IMR-90 (cell line): Measurements from ENCODE around the gene NFIX. TPM values are rescaled to one million over a fixed set of nuclear protein-coding genes. Genes with fewer than 3 reads are reported as not detected.

Experiments
- ATAC-seq: fragments of 200-7000 bp; cut with Tn5 transposase; 2 replicates; pipeline ENCODE4 v1.9.1; 2020; ENCODE audit warnings: low read depth, mild to moderate bottlenecking, moderate library complexity
- BruUV-seq: library from RNA; stranded (reverse); fragments of 400-500 nt; replicated peaks from 2 replicates; lab custom pipeline; 2021; lab: Mats Ljungman, UMichigan
- CTCF ChIA-PET: fragments of 300-600 bp; formaldehyde crosslinking; extraction: SDS; loops from one replicate; lab custom pipeline; 2021; ENCODE audit warnings: antibody characterized with exemption; lab: Yijun Ruan, JAX
- POLR2A ChIA-PET: fragments of 300-600 bp; sonication (Branson Sonifier 250); formaldehyde crosslinking; loops from one replicate; lab custom pipeline; 2022; ENCODE audit warnings: antibody characterized with exemption; ENCODE audit not compliant: unreplicated experiment; lab: Charles Lee
- DNase-seq: peaks from one replicate; pipeline ENCODE4 v3.0.0; 2013
- H2AFZ ChIP-seq: replicated peaks from 2 replicates; pipeline ENCODE3; 2013; ENCODE audit warnings: low read length, mild to moderate bottlenecking; ENCODE audit not compliant: poor library complexity
- H2AK5ac ChIP-seq: 2 replicates; pipeline ENCODE4 v1.6.1; 2013; ENCODE audit warnings: low read depth, low read length, inconsistent platforms
- H2AK9ac ChIP-seq: replicated peaks from 2 replicates; pipeline ENCODE3; 2013; ENCODE audit warnings: mild to moderate bottlenecking, low read depth, low read length, moderate library complexity; ENCODE audit not compliant: poor library complexity
- H2BK120ac ChIP-seq: 2 replicates; pipeline ENCODE4 v1.6.1; 2013; ENCODE audit warnings: low read depth, low read length, inconsistent platforms
- H2BK15ac ChIP-seq: 3 replicates; pipeline ENCODE4 v1.6.1; 2013; ENCODE audit warnings: low read depth, low read length, inconsistent platforms
- H2BK20ac ChIP-seq: 2 replicates; pipeline ENCODE4 v1.6.1; 2013; ENCODE audit warnings: low read depth, mild to moderate bottlenecking, inconsistent platforms, low read length, moderate library complexity
- H2BK5ac ChIP-seq: 2 replicates; pipeline ENCODE4 v1.6.1; 2013; ENCODE audit warnings: mild to moderate bottlenecking, low read depth, low read length, inconsistent platforms; ENCODE audit not compliant: poor library complexity, severe bottlenecking
- H3K14ac ChIP-seq: replicated peaks from 2 replicates; pipeline ENCODE4 v1.6.1; 2013; ENCODE audit warnings: low read depth, low read length, inconsistent platforms
- H3K18ac ChIP-seq: 2 replicates; pipeline ENCODE4 v1.6.1; 2013; ENCODE audit warnings: low read depth, low read length, control low read depth
- H3K23ac ChIP-seq: 2 replicates; pipeline ENCODE4 v1.6.1; 2013; ENCODE audit warnings: low read depth, low read length, inconsistent platforms
- H3K27ac ChIP-seq: 2 replicates; pipeline ENCODE4 v1.5.1; 2013; ENCODE audit warnings: mild to moderate bottlenecking, control low read depth, low read length; ENCODE audit not compliant: insufficient read depth
- H3K27me3 ChIP-seq: 2 replicates; pipeline ENCODE4 v1.6.1; 2013; ENCODE audit warnings: low read length; ENCODE audit not compliant: control insufficient read depth, insufficient read depth
- H3K36me3 ChIP-seq: 2 replicates; pipeline ENCODE4 v1.6.1; 2013; ENCODE audit warnings: low read length, mixed read lengths; ENCODE audit not compliant: control insufficient read depth, insufficient read depth
- H3K4ac ChIP-seq: 2 replicates; pipeline ENCODE4 v1.6.1; 2013; ENCODE audit warnings: low read depth, low read length, inconsistent platforms
- H3K4me1 ChIP-seq: 2 replicates; pipeline ENCODE4 v1.6.1; 2013; ENCODE audit warnings: low read length, mixed read lengths; ENCODE audit not compliant: control insufficient read depth, insufficient read depth
- H3K4me2 ChIP-seq: 2 replicates; pipeline ENCODE4 v1.6.1; 2013; ENCODE audit warnings: low read depth, mild to moderate bottlenecking, control low read depth, low read length, moderate library complexity
- H3K4me3 ChIP-seq: 2 replicates; pipeline ENCODE4 v1.5.1; 2013; ENCODE audit warnings: low read depth, mild to moderate bottlenecking, control low read depth, low read length, moderate library complexity; ENCODE audit not compliant: insufficient read depth
- H3K56ac ChIP-seq: 2 replicates; pipeline ENCODE4 v1.6.1; 2013; ENCODE audit warnings: low read length, inconsistent platforms; ENCODE audit not compliant: insufficient read depth; ENCODE audit errors: extremely low read depth
- H3K79me1 ChIP-seq, 2 experiments: 2 replicates each; pipeline ENCODE4 v1.6.1; 2013; ENCODE audit warnings: low read length in 2 of 2, inconsistent platforms in 1 of 2, low read depth in 1 of 2
- H3K9ac ChIP-seq: 2 replicates; pipeline ENCODE4 v1.6.1; 2013; ENCODE audit warnings: low read depth, low read length, control low read depth
- H3K9me1 ChIP-seq: 2 replicates; pipeline ENCODE4 v1.6.1; 2013; ENCODE audit warnings: low read length, inconsistent platforms; ENCODE audit not compliant: insufficient read depth
- H3K9me3 ChIP-seq: 2 replicates; pipeline ENCODE4 v1.6.1; 2013; ENCODE audit warnings: low read length; ENCODE audit not compliant: control insufficient read depth, insufficient read depth
- H4K20me1 ChIP-seq: 2 replicates; pipeline ENCODE4 v1.6.1; 2013; ENCODE audit warnings: low read length, inconsistent platforms; ENCODE audit not compliant: insufficient read depth
- H4K5ac ChIP-seq: 2 replicates; pipeline ENCODE4 v1.6.1; 2013; ENCODE audit warnings: mild to moderate bottlenecking, low read depth, low read length, control low read depth
- H4K8ac ChIP-seq, 2 experiments: 2 replicates each; pipeline ENCODE4 v1.6.1; 2013; ENCODE audit warnings: low read depth in 2 of 2, low read length in 2 of 2, control low read depth in 1 of 2, inconsistent platforms in 1 of 2
- H4K91ac ChIP-seq: 2 replicates; pipeline ENCODE4 v1.6.1; 2013; ENCODE audit warnings: low read depth, low read length, inconsistent platforms; ENCODE audit not compliant: insufficient read depth
- FOS ChIP-seq: fragments of 150-350 bp; IDR thresholded peaks from 2 replicates; pipeline ENCODE4 v1.6.1; 2016; ENCODE audit warnings: low read depth, low read length
- MAFK ChIP-seq: IDR thresholded peaks from 2 replicates; pipeline ENCODE4 v1.6.1; 2012; ENCODE audit warnings: low read depth, low read length, improper control_type of control experiment
- NFE2L2 ChIP-seq: fragments of 150-350 bp; IDR thresholded peaks from 2 replicates; pipeline ENCODE4 v1.6.1; 2016; ENCODE audit warnings: low read depth, mild to moderate bottlenecking, low read length
- POLR2A ChIP-seq: IDR thresholded peaks from 2 replicates; pipeline ENCODE4 v1.6.1; 2012; ENCODE audit warnings: mild to moderate bottlenecking, low read depth, low read length
- RAD21 ChIP-seq: IDR thresholded peaks from 2 replicates; pipeline ENCODE4 v1.6.1; 2012; ENCODE audit warnings: low read length, improper control_type of control experiment
- RCOR1 ChIP-seq: IDR thresholded peaks from 2 replicates; pipeline ENCODE4 v1.6.1; 2012; ENCODE audit warnings: mild to moderate bottlenecking, low read length, improper control_type of control experiment; ENCODE audit not compliant: insufficient replicate concordance
- RFX5 ChIP-seq: IDR thresholded peaks from 2 replicates; pipeline ENCODE4 v1.8.0; 2012; ENCODE audit warnings: low read depth, mild to moderate bottlenecking, low read length, moderate library complexity
- USF2 ChIP-seq: fragments of 150-350 bp; IDR thresholded peaks from 2 replicates; pipeline ENCODE4 v1.6.1; 2017; ENCODE audit warnings: mild to moderate bottlenecking, antibody characterized with exemption, low read length, low read depth
- WGBS, 2 experiments: methylation state at CpG; one replicate each; pipeline versions ENCODE4 v1.1.5 to v1.1.7; 2013; ENCODE audit warnings: missing lambda C conversion rate in 2 of 2; ENCODE audit not compliant: insufficient read length in 1 of 2; ENCODE audit errors: extremely low coverage in 2 of 2; 5-methylcytosine and 5-hydroxymethylcytosine counted together
- dilution Hi-C: fragments of 300-500 bp; cut with HindIII; formaldehyde crosslinking; loops from one replicate; pipeline ENCODE4 v1.14.3; 2018; ENCODE audit warnings: low sequenced_read_pairs; ENCODE audit not compliant: unreplicated experiment
- in situ Hi-C: fragments of 300-500 bp; cut with MboI; formaldehyde crosslinking; loops from 3 replicates; pipeline ENCODE4 v1.14.3; 2019; ENCODE audit warnings: low sequenced_read_pairs, inconsistent platforms, mixed read lengths
- intact Hi-C: fragments of 100-400 bp; cut with micrococcal nuclease; formaldehyde crosslinking; loops from 2 replicates; pipeline ENCODE4 v1.10.0; 2022
- polyA plus RNA-seq, 3 experiments: library from polyadenylated mRNA; depleted of rRNA; stranded (reverse); fragments of >200 nt; gene quantifications; 2 replicates each; pipeline ENCODE4 v1.2.3, GENCODE V29; 2012; ENCODE audit warnings: low replicate concordance in 1 of 3
- total RNA-seq: library from RNA; depleted of rRNA; stranded (reverse); fragments of >200 nt; gene quantifications from 2 replicates; pipeline ENCODE4 v1.2.3, GENCODE V29; 2012

NFIX gene
- total and polyA plus RNA-seq, 2 of the 4 experiments (the other 2 are of a cell fraction) = 10.2 to 47.7 TPM

GRCh38 chr19:13040232-13040947 lies 45.1 kb downstream of the NFIX start (continued):
- no peak for TF ChIP-seq FOS

- no peak overlapping the region for H4K91ac ChIP-seq
- H2BK5ac ChIP-seq = no peak overlapping the region
- H3K36me3 ChIP-seq = peaks cover 21% of the 10 kb centered on the region
- DNase-seq (no peak), ATAC-seq (no peak)
- dilution Hi-C loops (no loop called here), in situ Hi-C loops (no loop called here), intact Hi-C loops (no loop called here)
- BruUV-seq = no TSS peak
- peaks cover 17% of the 10 kb centered on the region for H4K20me1 ChIP-seq
- TF ChIP-seq POLR2A = no peak
- no peak for TF ChIP-seq MAFK
- no peak for TF ChIP-seq RAD21
- TF ChIP-seq RFX5 = no peak
- TF ChIP-seq USF2 = no peak
- TF ChIP-seq NFE2L2 = no peak
- no peak for TF ChIP-seq RCOR1
- no peak overlapping the region for H4K8ac ChIP-seq
- H3K4me2 ChIP-seq = no peak overlapping the region
- 0 out of 2 replicates have a peak overlapping the region, but pooled peaks have one; percentile 4 for H2AK5ac ChIP-seq
- 50% methylated on average over 1 of the region's 4 CpGs; no CpG with 5 or more reads in 1 of the 2 experiments for WGBS, 2 experiments
- POLR2A ChIA-PET = no interaction called here
- H2BK120ac ChIP-seq = no peak overlapping the region
- H2AFZ ChIP-seq = no peak overlapping the region
- H3K14ac ChIP-seq = peak overlapping the region; percentile 26; the same call in 1 of the 2 replicates
- no peak overlapping the region; the same call in 1 of the 2 replicates for H3K27ac ChIP-seq
- no peaks in the 10 kb centered on the region for H3K27me3 ChIP-seq
- peaks cover 59 to 90% of the 10 kb centered on the region in 2 experiments for H3K79me1 ChIP-seq
- H3K4me1 ChIP-seq = peaks cover 55% of the 10 kb centered on the region
- peak overlapping the region; percentile 45 for H3K4ac ChIP-seq
- H3K9me3 ChIP-seq = no peaks in the 10 kb centered on the region
- 0 out of 2 replicates have a peak overlapping the region, but pooled peaks have one; percentile 29 for H3K23ac ChIP-seq
- no peak overlapping the region for H3K9ac ChIP-seq
- H4K5ac ChIP-seq = no peak overlapping the region
- no peak overlapping the region for H3K4me3 ChIP-seq
- H3K9me1 ChIP-seq = peaks cover 56% of the 10 kb centered on the region
- H2BK15ac ChIP-seq = no peak overlapping the region
- no peak overlapping the region for H2BK20ac ChIP-seq
- CTCF ChIA-PET = no interaction called here
- H2AK9ac ChIP-seq = no peak overlapping the region
- no peak overlapping the region for H3K18ac ChIP-seq
- H3K56ac ChIP-seq = no peak overlapping the region
Measured at GRCh38 chr19:13040948-13041292, 45.6 kb downstream of the NFIX start.
